ENCODE measurements around the gene CEP162. TPM values are rescaled to one million over a fixed set of nuclear protein-coding genes. Genes with fewer than 3 reads are reported as not detected.
"Not testable (repeated sequence)": the region's sequence is repeated elsewhere in the genome, so short reads cannot be mapped to it uniquely, and the experiment has no call there.

Gene CEP162
- total and polyA plus RNA-seq, 2 donors (not counting 1 experiment from before 2014, with no cell fraction given) = 1.8 to 13.4 TPM

DNA sequence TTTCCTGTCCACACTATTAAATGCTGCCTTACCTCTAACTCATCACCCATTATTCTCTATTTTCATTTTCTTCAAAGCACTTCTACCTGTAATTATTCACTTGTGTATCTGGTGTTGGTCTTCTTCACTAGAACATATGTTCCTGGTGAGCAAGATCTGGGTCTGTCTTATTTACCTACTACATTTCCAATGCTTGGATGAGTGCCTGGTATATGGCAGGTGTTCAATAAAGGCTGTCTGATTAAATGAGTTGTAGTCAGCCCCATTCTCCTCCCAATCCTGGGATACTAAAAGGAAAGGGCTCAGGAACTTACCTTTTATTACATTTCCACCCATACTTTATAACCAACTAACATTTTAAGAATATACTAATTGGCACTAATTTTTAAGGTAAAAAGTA is 61.0 kb downstream of the CEP162 start:
- H3K9me3 ChIP-seq (ENCODE audit: control extremely low read depth in 1 of 3, control insufficient read depth in 2 of 3, insufficient read depth in 1 of 3, low read length in 2 of 3) = no peaks in the 10 kb centered on the region
- H3K79me2 ChIP-seq (ENCODE audit: control insufficient read depth, insufficient read depth, low read length) = no peaks in the 10 kb centered on the region
- TF ChIP-seq EZH2 (IDR thresholded peaks at IDR 0.05; ENCODE audit: borderline replicate concordance, insufficient read depth, low read depth, low read length, poor library complexity, severe bottlenecking) = no peak
- TF ChIP-seq, protein P1, sequence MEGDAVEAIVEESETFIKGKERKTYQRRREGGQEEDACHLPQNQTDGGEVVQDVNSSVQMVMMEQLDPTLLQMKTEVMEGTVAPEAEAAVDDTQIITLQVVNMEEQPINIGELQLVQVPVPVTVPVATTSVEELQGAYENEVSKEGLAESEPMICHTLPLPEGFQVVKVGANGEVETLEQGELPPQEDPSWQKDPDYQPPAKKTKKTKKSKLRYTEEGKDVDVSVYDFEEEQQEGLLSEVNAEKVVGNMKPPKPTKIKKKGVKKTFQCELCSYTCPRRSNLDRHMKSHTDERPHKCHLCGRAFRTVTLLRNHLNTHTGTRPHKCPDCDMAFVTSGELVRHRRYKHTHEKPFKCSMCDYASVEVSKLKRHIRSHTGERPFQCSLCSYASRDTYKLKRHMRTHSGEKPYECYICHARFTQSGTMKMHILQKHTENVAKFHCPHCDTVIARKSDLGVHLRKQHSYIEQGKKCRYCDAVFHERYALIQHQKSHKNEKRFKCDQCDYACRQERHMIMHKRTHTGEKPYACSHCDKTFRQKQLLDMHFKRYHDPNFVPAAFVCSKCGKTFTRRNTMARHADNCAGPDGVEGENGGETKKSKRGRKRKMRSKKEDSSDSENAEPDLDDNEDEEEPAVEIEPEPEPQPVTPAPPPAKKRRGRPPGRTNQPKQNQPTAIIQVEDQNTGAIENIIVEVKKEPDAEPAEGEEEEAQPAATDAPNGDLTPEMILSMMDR (IDR thresholded peaks at IDR 0.05) = no peak
- intact Hi-C loops (cut with micrococcal nuclease) = no loop called here
- Mint-ChIP-seq H3K27ac (no peak overlapping the region), H3K4me1 (peaks cover 12% of the 10 kb centered on the region), H3K27me3 (no peaks in the 10 kb centered on the region), H3K9me3 (ENCODE audit: insufficient read depth) (no peaks in the 10 kb centered on the region), H3K4me3 (no peak overlapping the region)
- H3K9ac ChIP-seq (ENCODE audit: low read length) = no peak overlapping the region
- ChIA-PET CTCF (no interaction called here), POLR2A (no interaction called here)
- no peak overlapping the region for H2AFZ ChIP-seq (ENCODE audit: insufficient read depth, low read depth, low read length, poor library complexity, severe bottlenecking)
- peaks cover 8 to 10% of the 10 kb centered on the region in 2 donors for H3K4me1 ChIP-seq (ENCODE audit: control insufficient read depth in 2 of 2, insufficient read depth in 2 of 2, low read length in 2 of 2)
- ATAC-seq (ENCODE audit: low read depth) (no peak), DNase-seq (no peak)
- no peak overlapping the region for H3K4me3 ChIP-seq (ENCODE audit: control extremely low read depth in 1 of 5, extremely low read depth in 1 of 5, insufficient read depth in 1 of 5, low read depth in 2 of 5, low read length in 4 of 5)
- H3K27me3 ChIP-seq (replicated peaks in 1 of 4; ENCODE audit: control extremely low read depth in 1 of 4, control insufficient read depth in 3 of 4, insufficient read depth in 4 of 4, low read length in 3 of 4) = no peaks in the 10 kb centered on the region
- H4K20me1 ChIP-seq (ENCODE audit: control insufficient read depth, insufficient read depth, low read length, poor library complexity, severe bottlenecking) = no peaks in the 10 kb centered on the region
- H3K4me2 ChIP-seq (replicated peaks; ENCODE audit: low read depth, low read length, poor library complexity, severe bottlenecking) = no peak overlapping the region
- peaks cover 2 to 3% of the 10 kb centered on the region in 2 experiments for H3K36me3 ChIP-seq (replicated peaks in 1 of 2; ENCODE audit: control extremely low read depth in 1 of 2, control insufficient read depth in 1 of 2, extremely low read depth in 1 of 2, insufficient read depth in 2 of 2, low read length in 1 of 2)
- H3K27ac ChIP-seq (ENCODE audit: low read length in 2 of 2) = no peak overlapping the region

DNA sequence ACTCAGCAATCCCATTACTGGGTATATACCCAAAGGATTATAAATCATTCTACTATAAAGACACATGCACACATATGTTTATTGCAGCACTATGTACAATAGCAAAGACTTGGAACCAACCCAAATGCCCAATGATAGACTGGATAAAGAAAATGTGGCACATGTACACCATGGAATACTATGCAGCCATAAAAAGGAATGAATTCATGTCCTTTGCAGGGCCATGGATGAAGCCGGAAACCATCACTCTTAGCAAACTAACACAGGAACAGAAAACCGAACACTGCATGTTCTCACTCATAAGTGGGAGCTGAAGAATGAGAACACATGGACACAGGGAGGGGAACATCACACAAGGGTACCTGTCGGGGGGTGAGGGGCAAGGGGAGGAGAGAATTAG is 63.1 kb downstream of the CEP162 start:
- H3K4me1 Mint-ChIP-seq; H3K27me3 ChIP-seq (replicated peaks in 1 of 4; ENCODE audit: control extremely low read depth in 1 of 4, control insufficient read depth in 3 of 4, insufficient read depth in 4 of 4, low read length in 3 of 4); H3K9ac ChIP-seq (ENCODE audit: low read length); CTCF ChIA-PET; intact Hi-C loops (cut with micrococcal nuclease); H3K27me3 Mint-ChIP-seq; H3K27ac Mint-ChIP-seq; ATAC-seq (ENCODE audit: low read depth); H4K20me1 ChIP-seq (ENCODE audit: control insufficient read depth, insufficient read depth, low read length, poor library complexity, severe bottlenecking); POLR2A ChIA-PET; H2AFZ ChIP-seq (ENCODE audit: insufficient read depth, low read depth, low read length, poor library complexity, severe bottlenecking); H3K4me1 ChIP-seq (ENCODE audit: control insufficient read depth in 2 of 2, insufficient read depth in 2 of 2, low read length in 2 of 2); H3K9me3 ChIP-seq (ENCODE audit: control extremely low read depth in 1 of 3, control insufficient read depth in 2 of 3, insufficient read depth in 1 of 3, low read length in 2 of 3); H3K4me2 ChIP-seq (replicated peaks; ENCODE audit: low read depth, low read length, poor library complexity, severe bottlenecking); DNase-seq; H3K79me2 ChIP-seq (ENCODE audit: control insufficient read depth, insufficient read depth, low read length); H3K9me3 Mint-ChIP-seq (ENCODE audit: insufficient read depth); H3K4me3 Mint-ChIP-seq; H3K4me3 ChIP-seq (ENCODE audit: control extremely low read depth in 1 of 5, extremely low read depth in 1 of 5, insufficient read depth in 1 of 5, low read depth in 2 of 5, low read length in 4 of 5); H3K27ac ChIP-seq (ENCODE audit: low read length in 2 of 2): not testable (repeated sequence)
- H3K36me3 ChIP-seq (replicated peaks in 1 of 2; ENCODE audit: control extremely low read depth in 1 of 2, control insufficient read depth in 1 of 2, extremely low read depth in 1 of 2, insufficient read depth in 2 of 2, low read length in 1 of 2) = peaks cover 5 to 13% of the 10 kb centered on the region in 2 experiments
- no CpG with 5 or more reads among the region's 3 CpGs for WGBS (ENCODE audit: insufficient coverage)
